Measurements from ENCODE around the gene SHISA6. TPM values are rescaled to one million over a fixed set of nuclear protein-coding genes. Genes with fewer than 3 reads are reported as not detected.

SHISA6 gene
- not detected in 2 replicates for total RNA-seq (2014; rRNA removed; shearing (Covaris generic))

- no peak for DNase-seq (ENCODE audit: low spot score)
Observed at GRCh38 chr17:11240841-11241610, at the start of gene SHISA6. Gene SHISA6, plus strand, starts transcription at chr17:11241213.

DNA sequence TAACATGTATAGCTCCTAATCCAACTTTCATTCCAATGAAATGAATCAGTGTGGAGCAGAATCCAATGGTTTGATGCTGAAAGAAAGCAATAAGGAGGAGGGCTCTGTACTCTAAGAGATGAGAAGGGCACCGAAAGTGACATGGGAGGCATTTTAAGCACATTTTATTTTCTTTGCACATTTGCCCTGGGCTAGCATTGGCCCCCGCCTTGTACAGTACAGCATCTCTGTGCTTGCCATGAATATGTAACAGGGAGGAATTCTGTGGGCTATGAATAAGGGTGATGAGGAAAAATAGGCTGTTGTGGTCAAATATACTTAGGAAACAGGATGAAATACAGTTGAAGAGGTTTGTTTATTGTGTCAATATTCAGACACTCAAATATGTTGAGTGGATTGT lies 45.2 kb upstream of the SHISA6 start:
- DNase-seq (ENCODE audit: low spot score), result no peak

GRCh38 chr17:11204991-11205390 lies 36.0 kb upstream of the SHISA6 start:
- DNase-seq (ENCODE audit: low spot score), result no peak

DNA sequence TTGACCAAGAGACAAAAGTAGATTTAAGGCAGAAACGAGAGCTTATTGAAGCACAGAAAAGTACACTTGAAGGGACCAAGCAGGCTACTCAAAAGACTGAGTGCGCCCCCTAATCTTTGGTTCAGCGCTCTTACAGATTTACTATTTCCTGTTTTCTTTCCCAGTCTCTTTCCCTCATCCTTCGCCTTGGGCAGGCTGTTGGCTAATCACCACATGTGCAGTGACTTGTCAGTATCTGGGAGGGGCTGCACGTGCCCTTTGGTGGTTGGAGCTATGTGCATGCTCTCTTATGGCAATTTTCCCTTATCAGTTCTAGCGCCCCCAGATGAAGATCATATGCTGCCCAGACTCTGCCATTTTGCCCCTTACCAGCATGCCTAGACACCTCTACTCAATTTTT lies 35.4 kb upstream of the SHISA6 start:
- DNase-seq (ENCODE audit: low spot score), result no peak

DNA sequence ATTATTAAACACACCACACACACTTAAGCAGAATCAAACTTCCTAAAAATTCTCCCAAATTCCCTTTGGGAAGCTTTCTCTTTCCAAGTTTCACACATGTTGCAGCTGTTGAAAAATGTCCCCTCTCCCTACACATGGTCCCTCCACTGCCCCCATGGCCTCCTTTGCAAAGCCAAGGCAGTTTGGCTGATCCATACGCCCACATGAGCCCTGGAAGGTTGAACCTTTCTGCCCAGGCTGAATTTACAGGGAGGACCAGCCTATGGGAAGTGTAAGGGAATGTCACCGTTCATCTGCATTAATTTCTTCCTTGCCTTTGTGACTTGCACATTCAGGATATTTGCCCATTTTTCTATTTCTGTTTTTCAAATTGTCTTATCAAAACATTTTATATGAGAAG lies 31.1 kb upstream of the SHISA6 start:
- DNase-seq (ENCODE audit: low spot score), result no peak

DNA sequence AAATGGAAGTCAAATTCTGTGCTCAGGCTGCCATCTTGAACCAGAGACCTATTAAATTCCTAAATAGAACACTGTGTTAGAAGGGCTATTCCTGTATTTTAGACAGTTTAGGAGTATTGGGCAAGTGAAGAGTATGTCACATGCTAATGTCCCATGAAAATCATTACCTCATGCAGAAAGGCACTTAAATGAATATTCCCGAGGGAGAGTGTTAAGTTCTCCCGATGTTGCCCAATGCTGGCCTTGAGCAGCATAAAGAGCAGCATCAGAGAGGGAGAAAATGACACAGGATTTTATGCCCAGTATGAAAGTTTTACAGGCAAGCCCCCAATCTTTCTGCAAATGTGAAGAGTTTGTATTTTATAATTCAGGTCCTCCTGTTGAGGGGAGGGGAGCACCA lies 28.2 kb upstream of the SHISA6 start:
- DNase-seq (ENCODE audit: low spot score), result no peak

GRCh38 chr17:11216976-11217375 lies 24.0 kb upstream of the SHISA6 start:
- DNase-seq (ENCODE audit: low spot score), result no peak

DNA sequence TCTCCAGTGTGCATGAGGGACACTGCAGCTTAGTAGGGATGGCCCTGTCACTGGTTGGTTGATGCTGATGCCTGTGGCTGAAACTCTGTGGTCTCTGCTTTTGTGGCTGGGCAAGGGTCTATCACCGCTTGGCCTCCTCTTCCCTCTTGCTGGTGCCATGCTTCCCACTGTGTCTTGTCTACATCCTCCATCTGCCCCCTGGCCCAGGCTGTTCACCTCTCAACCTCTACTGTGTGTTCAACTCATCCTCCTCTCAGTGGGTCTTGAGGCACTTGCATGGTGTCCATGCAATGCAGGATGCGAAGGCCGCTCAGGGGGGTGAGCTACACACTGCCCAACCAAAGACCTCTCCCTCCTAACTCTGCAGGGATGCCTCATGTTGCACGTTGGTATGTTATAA lies 19.8 kb upstream of the SHISA6 start:
- no peak for DNase-seq (ENCODE audit: low spot score)

DNA sequence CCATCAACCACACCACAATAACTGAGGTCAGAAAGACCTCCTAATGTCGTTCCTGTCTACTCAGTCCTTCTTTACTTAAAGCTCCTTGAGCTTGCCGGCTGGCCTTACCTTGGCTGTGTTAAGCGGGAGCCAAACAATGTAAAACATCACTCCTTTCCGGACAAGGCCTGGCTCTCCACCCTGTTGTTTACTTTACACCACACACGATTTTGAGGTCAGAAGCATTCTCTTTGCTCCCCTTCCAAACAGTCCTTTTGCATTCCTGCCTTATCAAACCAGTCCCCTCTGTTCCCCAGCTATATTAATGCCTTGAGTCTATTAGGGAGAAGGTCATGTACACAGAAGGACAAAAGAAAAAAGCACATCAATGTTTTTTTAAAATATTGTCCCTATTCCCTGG lies 19.3 kb upstream of the SHISA6 start:
- DNase-seq (ENCODE audit: low spot score), result no peak

- DNase-seq (ENCODE audit: low spot score), result no peak
Observed at GRCh38 chr17:11238705-11239104, 2.3 kb upstream of the SHISA6 start.

GRCh38 chr17:11239379-11239970 lies 1.5 kb upstream of the SHISA6 start:
- no peak for DNase-seq (ENCODE audit: low spot score)

DNA sequence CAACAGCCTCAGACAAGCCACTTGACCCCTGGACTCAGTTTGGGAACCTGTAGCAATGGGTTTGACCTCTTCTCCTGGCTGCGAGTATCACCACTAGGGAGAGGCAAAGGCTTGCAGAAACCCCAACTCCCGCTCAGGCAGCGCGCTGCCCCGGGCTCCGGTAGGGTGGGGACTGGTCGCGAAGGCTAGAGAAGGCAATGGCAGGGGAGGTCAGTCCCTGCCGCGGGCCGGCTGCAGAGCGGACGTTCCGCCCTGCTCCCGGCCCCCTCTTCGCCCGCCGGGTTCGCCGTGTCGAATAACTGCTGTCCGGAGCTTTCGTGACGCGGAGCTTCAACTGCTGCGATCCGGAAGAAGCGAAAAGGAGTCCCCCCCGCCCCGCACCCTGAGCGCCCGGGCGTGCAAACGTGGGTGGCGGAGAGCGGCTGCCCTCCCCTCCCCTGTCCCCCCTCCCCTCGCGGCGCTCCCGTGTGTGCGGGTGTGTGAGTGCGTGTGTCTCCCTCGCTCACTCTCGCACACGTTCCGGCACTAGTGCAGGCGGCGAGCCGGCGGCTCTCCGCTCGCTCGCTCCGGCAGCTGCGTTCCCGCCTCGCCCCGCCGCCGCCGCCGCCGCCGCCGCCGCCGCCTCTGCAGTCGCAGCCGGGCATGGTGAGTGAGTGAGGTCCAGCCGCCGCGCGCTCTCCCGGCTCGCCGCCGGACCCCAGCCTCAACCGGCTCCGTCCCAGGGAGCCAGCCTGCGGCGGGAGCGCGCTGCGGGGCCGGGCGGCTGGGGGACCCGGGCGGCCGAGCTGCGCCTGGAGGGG lies 772 bp upstream of the SHISA6 start:
- DNase-seq (ENCODE audit: low spot score), result no peak

DNA sequence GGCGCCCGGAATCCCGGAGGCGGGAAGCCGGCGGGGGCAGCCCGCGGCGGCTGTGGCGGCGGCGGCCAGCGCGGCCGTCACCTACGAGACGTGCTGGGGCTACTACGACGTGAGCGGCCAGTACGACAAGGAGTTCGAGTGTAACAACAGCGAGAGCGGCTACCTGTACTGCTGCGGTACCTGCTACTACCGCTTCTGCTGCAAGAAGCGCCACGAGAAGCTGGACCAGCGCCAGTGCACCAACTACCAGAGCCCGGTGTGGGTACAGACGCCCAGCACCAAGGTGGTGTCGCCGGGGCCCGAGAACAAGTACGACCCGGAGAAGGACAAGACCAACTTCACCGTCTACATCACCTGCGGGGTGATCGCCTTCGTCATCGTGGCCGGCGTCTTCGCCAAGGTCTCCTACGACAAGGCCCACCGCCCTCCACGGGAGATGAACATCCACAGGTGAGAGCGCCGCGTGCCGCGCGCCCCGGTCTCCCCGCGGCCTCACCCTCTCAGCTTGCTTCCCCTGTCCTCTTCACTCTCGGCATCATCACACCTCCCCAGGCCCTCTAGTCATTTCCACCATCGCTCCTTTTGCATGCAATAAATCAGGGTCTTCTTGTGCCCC lies 706 bp downstream of the SHISA6 start:
- DNase-seq (ENCODE audit: low spot score), result no peak

- no peak for DNase-seq (ENCODE audit: low spot score)
Observed at GRCh38 chr17:11242411-11242810, 1.4 kb downstream of the SHISA6 start.

DNA sequence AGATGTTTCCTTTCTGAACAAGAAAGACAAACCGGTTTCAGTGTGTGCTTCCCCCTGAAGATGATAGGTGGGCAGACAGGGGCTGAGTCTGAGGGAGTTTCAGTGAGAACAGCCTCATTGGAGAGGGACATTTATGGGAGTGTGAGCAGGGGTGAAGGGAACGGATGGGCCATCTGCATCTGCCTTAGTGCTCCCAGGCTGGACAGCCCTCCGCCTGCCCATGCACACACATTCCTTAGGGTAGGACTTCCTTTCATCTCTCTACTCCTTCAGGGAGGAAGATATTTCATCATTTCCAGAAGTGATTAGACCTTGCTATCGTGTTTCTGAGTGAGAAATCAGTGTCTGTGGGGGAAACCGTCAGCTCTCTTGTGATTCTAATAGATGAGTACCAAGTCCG lies 3.8 kb downstream of the SHISA6 start:
- DNase-seq (ENCODE audit: low spot score), result no peak

GRCh38 chr17:11245187-11245586 lies 4.2 kb downstream of the SHISA6 start:
- no peak for DNase-seq (ENCODE audit: low spot score)

GRCh38 chr17:11245791-11246190 lies 4.8 kb downstream of the SHISA6 start:
- DNase-seq (ENCODE audit: low spot score), result no peak

DNA sequence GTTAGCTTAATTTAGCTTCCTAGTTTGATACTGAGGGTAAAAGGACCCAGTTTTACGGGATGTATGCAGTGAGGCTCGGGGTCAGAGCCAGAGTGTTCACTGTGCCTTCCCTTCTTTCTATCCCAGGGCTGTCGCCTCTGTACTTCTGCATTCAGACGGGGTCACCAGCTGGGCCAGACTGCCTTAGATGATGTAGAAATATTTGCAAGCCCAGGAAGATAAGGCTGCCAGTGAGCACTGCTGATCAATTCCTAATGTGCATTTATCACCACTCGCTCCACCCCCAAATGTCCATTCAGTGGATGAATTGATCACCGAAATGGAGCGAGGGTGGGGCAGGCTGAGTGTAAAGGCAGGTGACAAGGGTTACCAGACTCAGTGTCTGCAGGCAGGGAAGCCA lies 9.1 kb downstream of the SHISA6 start:
- no peak for DNase-seq (ENCODE audit: low spot score)

- DNase-seq (ENCODE audit: low spot score), result no peak
Observed at GRCh38 chr17:11251561-11252107, 10.6 kb downstream of the SHISA6 start.

DNA sequence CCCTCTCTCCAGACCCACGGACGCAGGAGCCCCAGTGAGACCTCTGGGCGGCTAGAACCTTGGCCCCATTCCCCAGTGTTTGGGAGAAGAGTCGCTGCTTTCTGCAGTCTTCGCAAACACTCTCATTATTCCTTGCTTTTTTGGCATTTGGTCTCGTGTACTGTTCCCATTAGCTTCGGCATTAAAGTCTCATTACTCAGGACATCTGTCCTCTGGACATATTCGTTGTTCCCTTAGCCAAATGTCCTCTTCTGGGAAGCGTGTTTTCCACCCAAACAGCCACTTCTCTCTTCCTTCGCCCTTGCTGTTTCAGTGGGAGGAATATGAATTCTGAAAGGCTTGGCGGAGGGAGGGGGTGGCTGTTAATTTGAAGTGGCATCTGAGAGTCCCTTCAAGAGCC lies 11.1 kb downstream of the SHISA6 start:
- no peak for DNase-seq (ENCODE audit: low spot score)

- no peak for DNase-seq (ENCODE audit: low spot score)
Observed at GRCh38 chr17:11256877-11257276, 15.9 kb downstream of the SHISA6 start.

Data from A172 (cell line).